ENCODE results near the gene DUSP23. TPM values are rescaled to one million over a fixed set of nuclear protein-coding genes. Genes with fewer than 3 reads are reported as not detected.
A peak's percentile ranks its signal among the peaks of the same experiment; 100 is the strongest.

Gene DUSP23
- 38.0 TPM for total RNA-seq (2013)
- polyA plus RNA-seq, result 100 to 1,000 TPM in 1 of 3 donors, 10 to 100 TPM in 2; 37.3 to 136 (median 97.8) TPM
- 34.1 and 49.5 TPM in 2 replicates for polyA minus RNA-seq
- 1.1 to 9.7 (median 6.0) reads per million in 11 experiments for total RNA-seq

GRCh38 chr1:159780583-159781582 lies at the start of gene DUSP23:
DUSP23 (plus strand) TSS chr1:159780962; CDS start chr1:159781101, 139 bp downstream.
- peak; percentile 97 for DNase-seq
- Histone ChIP-seq H3K27ac (ENCODE audit: low read depth in 1 of 2, low read length in 2 of 2) (peak within 1 kb of the TSS in 1 of 2 donors; percentile 68), H4K20me1 (ENCODE audit: insufficient read depth, low read length) (peaks cover 11% of the 10 kb centered on the region), H3K36me3 (replicated peaks in 1 of 2; ENCODE audit: control insufficient read depth in 1 of 2, insufficient read depth in 2 of 2, low read length in 2 of 2) (peaks cover 0 to 8% of the 10 kb centered on the region in 2 donors), H3K4me1 (ENCODE audit: control insufficient read depth in 1 of 2, insufficient read depth in 2 of 2, low read length in 2 of 2) (peaks cover 13 to 17% of the 10 kb centered on the region in 2 donors), H3K27me3 (ENCODE audit: control insufficient read depth in 2 of 2, insufficient read depth in 2 of 2, low read length in 2 of 2) (no peaks in the 10 kb centered on the region), H2AFZ (ENCODE audit: insufficient read depth, low read depth, low read length, poor library complexity, severe bottlenecking) (peak within 1 kb of the TSS; percentile 99), H3K4me3 (replicated peaks in 1 of 3; ENCODE audit: low read depth in 2 of 3, low read length in 3 of 3) (peak within 1 kb of the TSS; percentile 64 to 91 (median 72)), H3K4me2 (replicated peaks; ENCODE audit: extremely low read depth, low read length, poor library complexity, severe bottlenecking) (peak within 1 kb of the TSS; percentile 95), H3K9ac (ENCODE audit: insufficient read depth, low read length, poor library complexity, severe bottlenecking) (peak within 1 kb of the TSS; percentile 70), H3K79me2 (ENCODE audit: insufficient read depth, low read length) (no peaks in the 10 kb centered on the region), H3K9me3 (replicated peaks in 1 of 2; ENCODE audit: control insufficient read depth in 1 of 2, insufficient read depth in 1 of 2, low read length in 2 of 2) (no peaks in the 10 kb centered on the region)
- Mint-ChIP-seq H3K4me1 (peaks cover 14% of the 10 kb centered on the region), H3K9me3 (no peaks in the 10 kb centered on the region), H3K27me3 (ENCODE audit: low read depth in 3 of 3) (peaks cover 0 to 2% (median 1%) of the 10 kb centered on the region in 3 donors), H3K36me3 (peaks cover 3 to 5% of the 10 kb centered on the region in 2 donors), H3K4me3 (peak within 1 kb of the TSS; percentile 81 to 90), H3K27ac (peak within 1 kb of the TSS in 6 of 7 donors; percentile 34 to 86 (median 68))
- intact Hi-C loops (cut with micrococcal nuclease), result loop anchor here (5.0 to 10.0 kb wide), 3 partner anchors 111 to 314 kb away; partner anchors contain the start of gene IGSF8 (in 1 of the 2)
- under 1% methylated on average over 72 of the region's 88 CpGs for WGBS (ENCODE audit: insufficient coverage)
- peak; percentile 92 for TF ChIP-seq CTCF (IDR thresholded peaks at IDR 0.05)

GRCh38 chr1:159737238-159737916 lies 43.4 kb upstream of the DUSP23 start:
- Mint-ChIP-seq H3K4me1 (no peaks in the 10 kb centered on the region), H3K27ac (no peak overlapping the region), H3K4me3 (no peak overlapping the region), H3K9me3 (peaks cover 4 to 16% (median 9%) of the 10 kb centered on the region in 7 donors), H3K27me3 (ENCODE audit: low read depth in 3 of 3) (peaks cover 0 to 2% (median 2%) of the 10 kb centered on the region in 3 donors), H3K36me3 (no peaks in the 10 kb centered on the region)
- no peaks in the 10 kb centered on the region for H3K9me3 ChIP-seq (replicated peaks in 1 of 2; ENCODE audit: control insufficient read depth in 1 of 2, insufficient read depth in 1 of 2, low read length in 2 of 2)
- H2AFZ ChIP-seq (ENCODE audit: insufficient read depth, low read depth, low read length, poor library complexity, severe bottlenecking), result no peak overlapping the region
- no peak overlapping the region for H3K4me2 ChIP-seq (replicated peaks; ENCODE audit: extremely low read depth, low read length, poor library complexity, severe bottlenecking)
- no peak overlapping the region for H3K4me3 ChIP-seq (replicated peaks in 1 of 3; ENCODE audit: low read depth in 2 of 3, low read length in 3 of 3)
- H3K36me3 ChIP-seq (replicated peaks in 1 of 2; ENCODE audit: control insufficient read depth in 1 of 2, insufficient read depth in 2 of 2, low read length in 2 of 2), result no peaks in the 10 kb centered on the region
- no peaks in the 10 kb centered on the region for H3K79me2 ChIP-seq (ENCODE audit: insufficient read depth, low read length)
- intact Hi-C loops (cut with micrococcal nuclease), result no loop called here
- WGBS (ENCODE audit: insufficient coverage), result no CpG with 5 or more reads among the region's 4 CpGs
- no peak for TF ChIP-seq CTCF (IDR thresholded peaks at IDR 0.05)
- H3K27me3 ChIP-seq (ENCODE audit: control insufficient read depth in 2 of 2, insufficient read depth in 2 of 2, low read length in 2 of 2), result no peaks in the 10 kb centered on the region
- H3K27ac ChIP-seq (ENCODE audit: low read depth in 1 of 2, low read length in 2 of 2), result no peak overlapping the region
- no peaks in the 10 kb centered on the region for H3K4me1 ChIP-seq (ENCODE audit: control insufficient read depth in 1 of 2, insufficient read depth in 2 of 2, low read length in 2 of 2)
- no peaks in the 10 kb centered on the region for H4K20me1 ChIP-seq (ENCODE audit: insufficient read depth, low read length)
- no peak overlapping the region for H3K9ac ChIP-seq (ENCODE audit: insufficient read depth, low read length, poor library complexity, severe bottlenecking)
- DNase-seq, result no peak

Data from CD14-positive monocyte (primary cell).